ENCODE measurements around the gene JAZF1.

DNA sequence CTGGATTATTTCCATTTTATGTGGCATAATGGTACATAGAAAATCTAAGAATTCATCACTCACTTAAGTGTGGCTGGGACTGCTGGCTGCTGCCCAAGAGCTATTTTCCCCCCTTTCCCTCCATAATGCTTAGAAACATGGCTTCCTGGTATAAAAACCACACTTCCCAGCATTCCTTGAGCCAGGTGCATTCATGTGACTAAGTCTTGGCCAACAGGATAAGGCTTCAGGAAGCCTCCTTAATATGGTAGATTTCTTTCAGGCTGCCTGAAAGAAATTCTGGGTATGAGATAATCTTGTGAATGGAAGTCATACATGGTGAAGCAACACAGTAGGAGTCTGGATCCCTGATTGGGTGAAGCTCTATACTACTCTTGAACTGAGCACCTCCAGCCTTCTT, 178.0 kb downstream of the JAZF1 start:
- TF ChIP-seq ZBTB33 (IDR thresholded peaks at IDR 0.05): no peak
- TF ChIP-seq POLR2AphosphoS5 (IDR thresholded peaks at IDR 0.05; ENCODE audit: low read length): no peak
- no peak for TF ChIP-seq CEBPB (IDR thresholded peaks at IDR 0.05; ENCODE audit: borderline replicate concordance in 1 of 2, low read depth in 2 of 2, low read length in 2 of 2)
- no peak for TF ChIP-seq CTCF (IDR thresholded peaks at IDR 0.05 in 2 of 3, conservative IDR thresholded peaks at IDR 0.05 in 1 of 3; ENCODE audit: control insufficient read depth in 2 of 3, extremely low read depth in 1 of 3, insufficient read depth in 1 of 3, low read depth in 3 of 3, low read length in 3 of 3)
- no peak for TF ChIP-seq SUZ12 (IDR thresholded peaks at IDR 0.05; ENCODE audit: unreplicated experiment)
- TF ChIP-seq STAT3 (IDR thresholded peaks at IDR 0.05; ENCODE audit: low read depth, low read length): no peak
- no peak for TF ChIP-seq ZNF274 (IDR thresholded peaks at IDR 0.05; ENCODE audit: insufficient read depth, insufficient read length)
- no peak for TF ChIP-seq JUND (IDR thresholded peaks at IDR 0.05; ENCODE audit: low read depth, low read length)
